MM.1S (cell line): ENCODE data around the gene CADM2.

Source experiments
- DNase-seq: peaks from one replicate; pipeline ENCODE4 v3.0.0-alpha.2; 2015
- H2AFZ ChIP-seq: fragments of 300-600 bp; sonication (generic); 2 replicates; pipeline ENCODE4 v1.6.0; 2016; ENCODE audit warnings: antibody characterized with exemption, low read length
- H3F3A ChIP-seq: fragments of 300-600 bp; sonication (generic); 2 replicates; pipeline ENCODE4 v1.6.1; 2016; ENCODE audit warnings: mild to moderate bottlenecking, antibody characterized with exemption, low read length, moderate library complexity, mixed read lengths; ENCODE audit not compliant: insufficient read depth
- H3K27ac ChIP-seq: fragments of 300-600 bp; sonication (generic); 2 replicates; pipeline ENCODE4 v1.5.1; 2016; ENCODE audit warnings: mild to moderate bottlenecking, low read length
- H3K27me3 ChIP-seq: fragments of 300-600 bp; sonication (generic); replicated peaks from 2 replicates; pipeline ENCODE4 v1.6.0; 2016; ENCODE audit warnings: low read length; ENCODE audit not compliant: insufficient read depth
- H3K36me3 ChIP-seq: fragments of 300-600 bp; sonication (generic); replicated peaks from 2 replicates; pipeline ENCODE4 v1.6.1; 2016; ENCODE audit warnings: mild to moderate bottlenecking, low read length, mixed read lengths; ENCODE audit not compliant: insufficient read depth
- H3K4me1 ChIP-seq: fragments of 300-600 bp; sonication (generic); 2 replicates; pipeline ENCODE4 v1.6.1; 2016; ENCODE audit warnings: low read length, mixed read lengths
- H3K4me2 ChIP-seq: fragments of 300-600 bp; sonication (generic); 2 replicates; pipeline ENCODE4 v1.6.0; 2016; ENCODE audit warnings: low read depth, low read length
- H3K4me3 ChIP-seq: fragments of 300-600 bp; sonication (generic); 2 replicates; pipeline ENCODE4 v1.5.1; 2016; ENCODE audit warnings: low read length, mixed read lengths
- H3K79me2 ChIP-seq: fragments of 300-600 bp; sonication (generic); 2 replicates; pipeline ENCODE4 v1.6.1; 2016; ENCODE audit warnings: mixed run types, low read length, mixed read lengths
- H3K9ac ChIP-seq: fragments of 300-600 bp; sonication (generic); 2 replicates; pipeline ENCODE4 v1.6.1; 2016; ENCODE audit warnings: low read length, mixed read lengths
- H3K9me2 ChIP-seq: fragments of 300-600 bp; sonication (generic); replicated peaks from 2 replicates; pipeline ENCODE4 v1.6.1; 2016; ENCODE audit warnings: mild to moderate bottlenecking, low read length, mixed read lengths; ENCODE audit not compliant: insufficient read depth
- H3K9me3 ChIP-seq: fragments of 300-600 bp; sonication (generic); replicated peaks from 2 replicates; pipeline ENCODE4 v1.6.1; 2016; ENCODE audit warnings: mild to moderate bottlenecking, low read length, mixed read lengths; ENCODE audit not compliant: insufficient read depth
- H4K20me1 ChIP-seq: fragments of 300-600 bp; sonication (generic); 2 replicates; pipeline ENCODE4 v1.6.1; 2016; ENCODE audit warnings: mild to moderate bottlenecking, low read length, moderate library complexity, mixed read lengths; ENCODE audit not compliant: insufficient read depth
- CTCF ChIP-seq: fragments of 300-600 bp; sonication (generic); IDR thresholded peaks from 2 replicates; pipeline ENCODE4 v1.5.1; 2016; ENCODE audit warnings: antibody characterized with exemption, low read length, mixed read lengths
- EZH2 ChIP-seq: fragments of 300-600 bp; sonication (generic); optimal IDR thresholded peaks from 2 replicates; pipeline ENCODE3; 2017; ENCODE audit warnings: low read depth, mild to moderate bottlenecking, antibody characterized with exemption, low read length, mixed read lengths
- EZH2phosphoT487 ChIP-seq: fragments of 300-600 bp; sonication (generic); IDR thresholded peaks from 2 replicates; pipeline ENCODE4 v1.6.1; 2018; ENCODE audit warnings: antibody characterized with exemption, low read length

CADM2 gene

GRCh38 chr3:85304360-85304964, 345.7 kb downstream of the CADM2 start:
- no peak overlapping the region for H3K4me2 ChIP-seq
- H3K9me3 ChIP-seq = no peaks in the 10 kb centered on the region
- no peak overlapping the region for H2AFZ ChIP-seq
- H3K27me3 ChIP-seq = no peaks in the 10 kb centered on the region
- H3F3A ChIP-seq = no peaks in the 10 kb centered on the region
- no peaks in the 10 kb centered on the region for H3K9me2 ChIP-seq
- H3K79me2 ChIP-seq = no peaks in the 10 kb centered on the region
- no peak for TF ChIP-seq CTCF
- no peak for TF ChIP-seq EZH2
- no peak for TF ChIP-seq EZH2phosphoT487
- DNase-seq = no peak
- H3K36me3 ChIP-seq = no peaks in the 10 kb centered on the region
- H3K27ac ChIP-seq = no peak overlapping the region
- H3K4me1 ChIP-seq = no peaks in the 10 kb centered on the region
- no peak overlapping the region for H3K4me3 ChIP-seq
- no peak overlapping the region for H3K9ac ChIP-seq
- H4K20me1 ChIP-seq = no peaks in the 10 kb centered on the region

- Histone ChIP-seq H3K36me3 (no peaks in the 10 kb centered on the region), H3K4me1 (no peaks in the 10 kb centered on the region), H3K9me3 (no peaks in the 10 kb centered on the region), H2AFZ (no peak overlapping the region), H3K4me2 (no peak overlapping the region), H3K9me2 (no peaks in the 10 kb centered on the region), H3K27ac (no peak overlapping the region), H3K79me2 (no peaks in the 10 kb centered on the region), H3F3A (no peaks in the 10 kb centered on the region), H3K9ac (no peak overlapping the region), H3K27me3 (no peaks in the 10 kb centered on the region), H3K4me3 (no peak overlapping the region), H4K20me1 (no peaks in the 10 kb centered on the region)
- no peak for TF ChIP-seq EZH2phosphoT487
- TF ChIP-seq CTCF = no peak
- no peak for TF ChIP-seq EZH2
- no peak for DNase-seq
Observed at GRCh38 chr3:85312331-85312730, 353.5 kb downstream of the CADM2 start.

GRCh38 chr3:85313380-85313779, 354.6 kb downstream of the CADM2 start:
- no peak overlapping the region for H3K9ac ChIP-seq
- no peak overlapping the region for H2AFZ ChIP-seq
- no peaks in the 10 kb centered on the region for H3K36me3 ChIP-seq
- no peaks in the 10 kb centered on the region for H3F3A ChIP-seq
- H3K27ac ChIP-seq = no peak overlapping the region
- TF ChIP-seq EZH2 (no peak), EZH2phosphoT487 (no peak), CTCF (no peak)
- no peak overlapping the region for H3K4me2 ChIP-seq
- no peaks in the 10 kb centered on the region for H3K9me2 ChIP-seq
- H3K79me2 ChIP-seq = no peaks in the 10 kb centered on the region
- H3K27me3 ChIP-seq = no peaks in the 10 kb centered on the region
- no peaks in the 10 kb centered on the region for H3K4me1 ChIP-seq
- no peaks in the 10 kb centered on the region for H3K9me3 ChIP-seq
- no peak overlapping the region for H3K4me3 ChIP-seq
- no peak for DNase-seq
- H4K20me1 ChIP-seq = no peaks in the 10 kb centered on the region
